Breast epithelium (tissue), 3 donors: ENCODE measurements around the gene CTNNA1.

Experiments
- CTCF ChIP-seq, 3 donors: fragments of 450-650 bp; IDR thresholded peaks; one replicate each; pipeline ENCODE4 v1.5.1; 2016 to 2017; ENCODE audit warnings: antibody characterized with exemption in 3 of 3, mild to moderate bottlenecking in 3 of 3, moderate library complexity in 3 of 3
- POLR2A ChIP-seq: fragments of 450-650 bp; IDR thresholded peaks from one replicate; pipeline ENCODE4 v1.6.1; 2016; ENCODE audit warnings: antibody characterized with exemption, mild to moderate bottlenecking, moderate library complexity

GRCh38 chr5:138913773-138914172 lies 160.5 kb downstream of the CTNNA1 start:
- TF ChIP-seq CTCF (IDR thresholded peaks at IDR 0.05), result no peak
- TF ChIP-seq POLR2A, result no peak
